Colon (tissue), 2 donors: ENCODE results near the gene ITGAD.

Experiments used
- FAIRE-seq: peaks from 2 replicates; lab custom pipeline; 2012; peaks lifted over from hg19 to GRCh38; lab: Jason Lieb, UNC
- donor health status: control.
- donor health status: control.

Gene ITGAD

DNA sequence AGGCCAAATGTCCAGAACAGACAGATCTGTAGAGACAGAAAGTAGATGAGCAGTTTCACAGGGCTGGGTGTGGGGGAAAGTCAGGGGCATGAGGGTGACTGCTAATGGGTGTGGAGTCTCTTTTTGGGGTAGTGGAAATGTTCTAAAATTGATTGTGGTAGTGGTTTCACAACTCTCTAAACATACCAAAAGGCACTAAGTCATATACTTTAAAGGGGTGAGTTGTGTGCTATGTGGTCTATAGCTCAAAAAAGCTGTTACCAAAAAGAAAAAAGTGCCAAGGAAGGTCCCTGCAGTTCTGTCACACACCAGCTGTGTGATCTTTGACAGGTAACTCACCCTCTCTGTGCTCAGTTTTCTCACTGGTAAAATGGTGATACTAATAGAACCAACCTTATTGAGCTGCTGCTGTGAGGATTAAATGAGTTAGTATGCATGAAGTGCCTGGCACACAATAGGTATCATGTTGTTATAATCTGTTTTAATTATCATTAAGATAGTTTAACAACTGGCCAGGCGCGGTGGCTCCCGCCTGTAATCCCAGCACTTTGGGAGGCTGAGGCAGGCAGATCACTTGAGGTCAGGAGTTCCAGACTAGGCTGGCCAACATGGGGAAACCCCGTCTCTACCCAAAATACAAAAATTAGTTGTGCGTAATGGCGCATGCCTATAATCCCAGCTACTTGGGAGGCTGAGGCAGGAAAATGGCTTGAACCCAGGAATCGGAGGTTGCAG is 27.8 kb upstream of the ITGAD start:
- no peak for FAIRE-seq

GRCh38 chr16:31367853-31368252 is 25.3 kb upstream of the ITGAD start:
- no peak for FAIRE-seq

DNA sequence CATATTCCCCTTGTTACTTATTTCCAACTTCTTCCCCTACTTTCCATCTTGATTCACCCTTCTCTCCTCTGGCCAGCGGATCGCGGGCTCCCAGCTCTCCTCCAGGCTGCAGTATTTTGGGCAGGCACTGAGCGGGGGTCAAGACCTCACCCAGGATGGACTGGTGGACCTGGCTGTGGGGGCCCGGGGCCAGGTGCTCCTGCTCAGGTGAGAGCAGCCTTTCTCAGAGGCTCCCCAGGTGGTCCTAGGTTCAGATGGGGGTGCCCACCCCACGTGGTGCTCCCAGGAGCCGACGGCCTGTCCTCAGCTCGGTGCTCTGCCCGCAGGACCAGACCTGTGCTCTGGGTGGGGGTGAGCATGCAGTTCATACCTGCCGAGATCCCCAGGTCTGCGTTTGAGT is 22.1 kb upstream of the ITGAD start:
- FAIRE-seq: no peak

- no peak for FAIRE-seq
Measured at GRCh38 chr16:31371619-31372484, 21.3 kb upstream of the ITGAD start.

DNA sequence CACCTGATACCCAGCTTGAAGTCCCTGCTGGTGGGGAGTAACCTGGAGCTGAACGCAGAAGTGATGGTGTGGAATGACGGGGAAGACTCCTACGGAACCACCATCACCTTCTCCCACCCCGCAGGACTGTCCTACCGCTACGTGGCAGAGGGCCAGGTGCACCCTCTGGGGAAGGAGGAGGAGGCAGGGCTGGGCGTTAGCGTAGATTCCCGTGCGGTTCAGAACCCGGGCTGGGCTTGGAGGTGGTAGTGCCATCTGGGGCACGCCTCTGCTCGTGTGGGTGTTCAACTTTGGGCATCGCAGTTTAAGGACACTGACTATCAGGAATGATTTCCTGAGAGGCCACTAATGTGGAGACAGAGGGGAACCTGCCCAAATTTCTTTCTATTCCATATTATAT is 19.9 kb upstream of the ITGAD start:
- no peak for FAIRE-seq

DNA sequence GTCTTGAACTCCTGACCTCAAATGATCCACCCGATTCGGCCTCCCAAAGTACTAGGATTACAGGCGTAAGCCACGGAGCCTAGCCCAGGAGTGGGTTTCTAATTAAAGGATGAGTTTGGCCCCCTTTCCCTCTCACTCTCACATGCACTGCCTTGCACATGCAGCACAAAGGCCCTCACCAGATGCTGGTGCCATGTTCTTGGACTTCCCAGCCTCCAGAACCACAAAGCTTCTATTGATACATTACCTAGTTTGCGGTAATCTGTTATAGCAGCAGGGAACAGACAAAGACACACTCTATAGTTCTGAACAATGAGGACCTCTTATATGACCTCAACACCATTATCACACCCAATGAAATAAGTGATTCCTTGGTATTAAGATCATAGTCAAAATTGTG is 17.9 kb upstream of the ITGAD start:
- FAIRE-seq: no peak

- FAIRE-seq: no peak
Measured at GRCh38 chr16:31376705-31377104, 16.4 kb upstream of the ITGAD start.

- no peak for FAIRE-seq
Measured at GRCh38 chr16:31377210-31377903, 15.8 kb upstream of the ITGAD start.

DNA sequence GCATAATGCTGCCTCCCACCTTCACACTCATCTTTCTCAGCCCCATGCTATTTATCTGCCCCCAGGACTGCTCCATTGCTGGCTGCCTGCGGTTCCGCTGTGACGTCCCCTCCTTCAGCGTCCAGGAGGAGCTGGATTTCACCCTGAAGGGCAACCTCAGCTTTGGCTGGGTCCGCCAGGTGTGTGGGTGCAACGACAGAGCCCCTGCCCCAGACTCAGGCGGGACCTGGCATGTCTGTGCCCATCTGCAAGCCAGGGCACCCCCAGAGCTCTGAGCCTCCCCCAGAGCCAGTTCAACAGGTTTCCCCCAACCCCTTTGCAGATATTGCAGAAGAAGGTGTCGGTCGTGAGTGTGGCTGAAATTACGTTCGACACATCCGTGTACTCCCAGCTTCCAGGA is 12.9 kb upstream of the ITGAD start:
- FAIRE-seq: no peak

GRCh38 chr16:31382485-31383161 is 10.5 kb upstream of the ITGAD start:
- FAIRE-seq: no peak

DNA sequence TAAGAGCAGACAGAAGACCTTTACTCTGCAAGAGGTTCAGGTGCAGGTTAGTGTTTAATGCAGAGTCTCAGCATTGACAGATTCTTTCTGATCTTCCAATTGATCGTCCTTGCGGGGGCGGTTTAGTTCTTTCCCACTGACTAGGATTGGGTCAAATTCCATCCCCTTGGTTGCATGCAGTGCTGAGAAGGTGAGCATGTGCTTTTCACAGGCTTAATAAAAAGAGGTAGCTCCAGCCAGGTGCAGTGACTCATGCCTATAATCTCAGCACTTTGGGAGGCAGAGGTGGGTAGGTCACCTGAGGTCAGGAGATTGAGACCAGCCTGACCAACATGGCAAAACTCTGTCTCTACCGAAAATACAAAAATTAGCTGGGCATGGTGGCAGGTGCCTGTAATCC is 7.5 kb upstream of the ITGAD start:
- FAIRE-seq: no peak

- no peak for FAIRE-seq
Measured at GRCh38 chr16:31386157-31386984, 6.8 kb upstream of the ITGAD start.

- FAIRE-seq: no peak
Measured at GRCh38 chr16:31388535-31388934, 4.6 kb upstream of the ITGAD start.

GRCh38 chr16:31390504-31391041 is 2.6 kb upstream of the ITGAD start:
- FAIRE-seq: no peak

- no peak for FAIRE-seq
Measured at GRCh38 chr16:31395647-31396046, 2.5 kb downstream of the ITGAD start.

- no peak for FAIRE-seq
Measured at GRCh38 chr16:31397096-31397660, 4.0 kb downstream of the ITGAD start.

DNA sequence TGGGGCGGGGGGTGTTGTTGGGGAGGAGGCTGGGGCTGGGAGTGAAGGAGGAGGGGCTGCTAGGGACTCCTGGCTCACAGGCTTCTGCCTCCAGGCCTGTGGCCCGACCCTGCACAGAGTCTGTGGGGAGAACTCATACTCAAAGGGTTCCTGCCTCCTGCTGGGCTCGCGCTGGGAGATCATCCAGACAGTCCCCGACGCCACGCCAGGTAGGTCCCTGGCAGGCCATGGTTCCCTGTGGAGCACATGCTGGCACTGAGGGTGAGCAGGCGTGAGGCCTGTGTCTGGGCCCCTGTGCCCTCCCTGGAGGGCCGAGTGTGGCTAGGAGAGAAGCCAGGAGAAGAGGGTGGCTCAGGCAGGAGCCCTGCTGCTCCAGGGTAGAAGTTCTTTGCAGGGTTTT is 4.6 kb downstream of the ITGAD start:
- FAIRE-seq: no peak

DNA sequence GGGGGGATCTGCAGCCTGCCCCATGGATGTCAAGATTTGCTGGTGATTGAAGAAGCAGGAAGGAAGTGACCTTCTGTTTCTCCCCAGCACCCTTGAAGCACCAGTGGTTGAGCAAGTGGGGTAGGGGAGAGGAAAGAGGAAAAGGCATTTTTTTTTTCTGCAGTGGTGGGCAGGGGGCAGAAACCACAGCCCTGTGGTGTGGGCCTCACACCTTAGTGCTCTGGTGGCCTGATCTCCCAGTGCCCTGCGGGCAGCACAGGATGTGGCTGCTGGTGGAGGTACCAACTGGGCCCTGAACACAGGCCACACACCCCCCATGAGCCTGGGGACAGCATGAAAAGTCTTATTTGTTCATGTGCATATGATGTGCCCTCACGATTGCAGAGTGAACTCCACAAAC is 7.1 kb downstream of the ITGAD start:
- no peak for FAIRE-seq

- no peak for FAIRE-seq
Measured at GRCh38 chr16:31401436-31401835, 8.3 kb downstream of the ITGAD start.

DNA sequence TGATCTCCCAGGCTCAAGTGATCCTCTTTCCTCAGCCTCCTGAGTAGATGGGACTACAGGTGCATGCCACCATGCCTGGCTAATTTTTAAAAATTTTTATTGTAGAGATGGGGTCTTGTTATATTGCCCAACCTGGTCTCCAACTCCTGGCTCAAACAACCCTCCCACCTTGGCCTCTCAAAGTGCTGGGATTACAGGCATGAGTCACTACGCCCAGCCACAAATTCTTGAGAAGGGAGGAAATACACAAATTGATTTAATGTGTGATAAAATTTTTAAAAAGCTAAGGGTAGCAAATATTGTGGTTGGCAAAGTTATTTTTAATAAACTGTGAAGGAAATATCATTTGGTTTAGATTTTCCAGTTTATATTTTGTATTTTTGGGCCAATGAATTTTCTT is 9.6 kb downstream of the ITGAD start:
- FAIRE-seq: no peak
